H1 (cell line): ENCODE measurements around the gene FAM241A. TPM values are rescaled to one million over a fixed set of nuclear protein-coding genes. Genes with fewer than 3 reads are reported as not detected.

Source experiments
- CTCF ChIA-PET: fragments of 300-600 bp; sonication (Branson Sonifier 250); formaldehyde crosslinking; loops from one replicate; lab custom pipeline; 2021; ENCODE audit not compliant: partially characterized antibody; lab: Charles Lee
- POLR2A ChIA-PET: fragments of 300-600 bp; sonication (Branson Sonifier 250); formaldehyde crosslinking; loops from one replicate; lab custom pipeline; 2021; ENCODE audit warnings: inconsistent platforms; ENCODE audit not compliant: partially characterized antibody; lab: Charles Lee
- DNase-seq, 2 experiments: peaks; one replicate each; pipeline versions ENCODE4 v3.0.0 to v3.0.0-alpha.2; 2010 to 2022; ENCODE audit warnings: low spot score in 2 of 2, low read depth in 1 of 2, mixed read lengths in 1 of 2
- FAIRE-seq: peaks from 2 replicates; lab custom pipeline; 2011; peaks lifted over from hg19 to GRCh38; lab: Jason Lieb, UNC
- H2AFZ ChIP-seq: 2 replicates; pipeline ENCODE4 v1.8.1; 2012; ENCODE audit warnings: low read length, inconsistent platforms
- H2AK5ac ChIP-seq: 2 replicates; pipeline ENCODE4 v1.6.1; 2013; ENCODE audit warnings: low read depth, low read length
- H2BK120ac ChIP-seq: replicated peaks from 2 replicates; pipeline ENCODE3; 2013; ENCODE audit warnings: low read depth, low read length, inconsistent platforms
- H2BK12ac ChIP-seq: 2 replicates; pipeline ENCODE4 v1.6.1; 2013; ENCODE audit warnings: low read depth, low read length
- H2BK15ac ChIP-seq: 2 replicates; pipeline ENCODE4 v1.6.1; 2013; ENCODE audit warnings: low read length
- H2BK20ac ChIP-seq: 2 replicates; pipeline ENCODE4 v1.6.1; 2013; ENCODE audit warnings: low read length
- H2BK5ac ChIP-seq: 2 replicates; pipeline ENCODE4 v1.6.1; 2013; ENCODE audit warnings: low read depth, low read length
- H3K14ac ChIP-seq: 2 replicates; pipeline ENCODE4 v1.6.1; 2013; ENCODE audit warnings: inconsistent platforms; ENCODE audit not compliant: insufficient read length
- H3K18ac ChIP-seq: 2 replicates; pipeline ENCODE4 v1.6.1; 2013; ENCODE audit warnings: low read length; ENCODE audit errors: extremely low read depth
- H3K23ac ChIP-seq: 2 replicates; pipeline ENCODE4 v1.6.1; 2013; ENCODE audit warnings: inconsistent platforms; ENCODE audit not compliant: insufficient read length
- H3K23me2 ChIP-seq: 2 replicates; pipeline ENCODE4 v1.6.1; 2013; ENCODE audit warnings: low read depth, low read length
- H3K27ac ChIP-seq: 2 replicates; pipeline ENCODE4 v1.6.1; 2011; ENCODE audit warnings: low read depth, low read length, inconsistent platforms
- H3K27me3 ChIP-seq, 4 experiments: replicated peaks in 1 of 4; 1 replicate in 1 of 4; 2 replicates in 3 of 4; pipeline versions ENCODE4 v1.6.1 to v1.8.1; 2011 to 2013; ENCODE audit warnings: low read length in 3 of 4, mild to moderate bottlenecking in 3 of 4, inconsistent platforms in 2 of 4, mixed read lengths in 2 of 4, moderate library complexity in 1 of 4; ENCODE audit not compliant: control insufficient read depth in 3 of 4, insufficient read depth in 3 of 4; ENCODE audit errors: extremely low read depth in 1 of 4
- H3K36me3 ChIP-seq, 4 experiments: 2 replicates each; pipeline versions ENCODE4 v1.6.1 to v1.8.1; 2011 to 2013; ENCODE audit warnings: mild to moderate bottlenecking in 4 of 4, low read length in 3 of 4, moderate library complexity in 2 of 4, control low read depth in 1 of 4, inconsistent platforms in 1 of 4; ENCODE audit not compliant: insufficient read depth in 4 of 4, control insufficient read depth in 2 of 4
- H3K4ac ChIP-seq: replicated peaks from 2 replicates; pipeline ENCODE3; 2013; ENCODE audit warnings: low read length, low read depth, mixed read lengths, inconsistent platforms; ENCODE audit not compliant: insufficient read length
- H3K4me1 ChIP-seq, 4 experiments: replicated peaks in 1 of 4; 1 replicate in 1 of 4; 2 replicates in 3 of 4; pipeline versions ENCODE4 v1.6.1 to v1.8.1; 2011 to 2013; ENCODE audit warnings: low read length in 3 of 4, inconsistent platforms in 2 of 4, mixed read lengths in 1 of 4; ENCODE audit not compliant: insufficient read depth in 4 of 4, control insufficient read depth in 3 of 4
- H3K4me2 ChIP-seq, 2 experiments: 2 replicates each; pipeline versions ENCODE4 v1.6.1 to v1.8.1; 2011 to 2013; ENCODE audit warnings: low read depth in 2 of 2, low read length in 2 of 2, control low read depth in 1 of 2, inconsistent platforms in 1 of 2, mild to moderate bottlenecking in 1 of 2; ENCODE audit not compliant: insufficient read depth in 1 of 2
- H3K4me3 ChIP-seq, 4 experiments: fragments of 200-600, 300-600 bp in 1 of 4; sonication (generic), shearing (Covaris generic), sonication (Bioruptor Twin) in 1 of 4; 2 replicates each; pipeline versions ENCODE4 v1.5.1 to v1.8.1; 2011 to 2016; ENCODE audit warnings: low read length in 4 of 4, low read depth in 3 of 4, control low read depth in 2 of 4, inconsistent platforms in 2 of 4, mild to moderate bottlenecking in 2 of 4, mixed read lengths in 1 of 4, moderate library complexity in 1 of 4; ENCODE audit not compliant: insufficient read depth in 2 of 4; ENCODE audit errors: extremely low read depth in 1 of 4
- H3K56ac ChIP-seq: replicated peaks from 2 replicates; pipeline ENCODE3; 2013; ENCODE audit warnings: low read depth, mild to moderate bottlenecking, mixed read lengths, low read length, inconsistent platforms; ENCODE audit not compliant: insufficient read length
- H3K79me1 ChIP-seq: 2 replicates; pipeline ENCODE4 v1.6.1; 2013; ENCODE audit warnings: low read depth, low read length, control low read depth
- H3K79me2 ChIP-seq, 2 experiments: 2 replicates each; pipeline versions ENCODE4 v1.6.1 to v1.8.1; 2012 to 2013; ENCODE audit warnings: low read length in 2 of 2, mild to moderate bottlenecking in 2 of 2, inconsistent platforms in 1 of 2; ENCODE audit not compliant: insufficient read depth in 2 of 2, control insufficient read depth in 1 of 2
- H3K9ac ChIP-seq, 4 experiments: replicated peaks in 1 of 4; 1 replicate in 1 of 4; 2 replicates in 3 of 4; pipeline versions ENCODE4 v1.6.1 to v1.8.1; 2011 to 2013; ENCODE audit warnings: low read depth in 3 of 4, low read length in 3 of 4, control low read depth in 2 of 4, mild to moderate bottlenecking in 2 of 4, moderate library complexity in 2 of 4, inconsistent platforms in 1 of 4; ENCODE audit errors: extremely low read depth in 1 of 4
- H3K9me3 ChIP-seq, 2 experiments: 2 replicates each; pipeline versions ENCODE4 v1.6.1 to v1.8.1; 2012 to 2013; ENCODE audit warnings: mild to moderate bottlenecking in 2 of 2, moderate library complexity in 2 of 2, control low read depth in 1 of 2, inconsistent platforms in 1 of 2, low read depth in 1 of 2, low read length in 1 of 2, mixed read lengths in 1 of 2; ENCODE audit not compliant: insufficient read depth in 2 of 2
- H4K20me1 ChIP-seq, 2 experiments: replicated peaks in 1 of 2; 2 replicates each; pipeline versions ENCODE3 to v1.8.1; 2011 to 2013; ENCODE audit warnings: inconsistent platforms in 2 of 2, low read length in 2 of 2, mild to moderate bottlenecking in 1 of 2; ENCODE audit not compliant: insufficient read depth in 2 of 2, control insufficient read depth in 1 of 2
- H4K5ac ChIP-seq: 2 replicates; pipeline ENCODE4 v1.6.1; 2013; ENCODE audit warnings: low read length, low read depth, mixed read lengths, inconsistent platforms; ENCODE audit not compliant: insufficient read length
- H4K8ac ChIP-seq: 2 replicates; pipeline ENCODE4 v1.8.0; 2013; ENCODE audit warnings: mild to moderate bottlenecking, moderate library complexity, low read length, inconsistent platforms; ENCODE audit not compliant: insufficient read depth; ENCODE audit errors: extremely low read depth
- H4K91ac ChIP-seq: replicated peaks from 2 replicates; pipeline ENCODE3; 2013; ENCODE audit warnings: low read length, mixed read lengths, inconsistent platforms; ENCODE audit not compliant: insufficient read length
- CBX8 ChIP-seq: fragments of 300-800, 300-1000 bp; sonication (generic); IDR thresholded peaks from 2 replicates; pipeline ENCODE4 v1.7.1; 2016; ENCODE audit warnings: low read depth, low read length, borderline replicate concordance
- EZH2 ChIP-seq: fragments of 200-600 bp; sonication (generic); IDR thresholded peaks from 2 replicates; pipeline ENCODE4 v1.7.1; 2012; ENCODE audit warnings: low read depth, mild to moderate bottlenecking, moderate library complexity, low read length, inconsistent platforms; ENCODE audit not compliant: severe bottlenecking
- HDAC2 ChIP-seq, 2 experiments: fragments of 300-600 bp in 1 of 2; sonication (generic) in 1 of 2; IDR thresholded peaks; 2 replicates each; pipeline ENCODE4 v1.6.1; 2011 to 2012; ENCODE audit warnings: low read depth in 2 of 2, low read length in 2 of 2, mild to moderate bottlenecking in 2 of 2, moderate library complexity in 2 of 2, borderline replicate concordance in 1 of 2, inconsistent platforms in 1 of 2
- SAP30 ChIP-seq: fragments of 300-600 bp; sonication (generic); IDR thresholded peaks from 2 replicates; pipeline ENCODE4 v1.7.1; 2012; ENCODE audit warnings: low read length, moderate library complexity, mild to moderate bottlenecking, inconsistent platforms; ENCODE audit not compliant: insufficient read depth, insufficient replicate concordance
- SP4 ChIP-seq: IDR thresholded peaks from 2 replicates; pipeline ENCODE4 v1.6.1; 2012; ENCODE audit warnings: low read length, inconsistent platforms
- WGBS, 2 experiments: shearing (Covaris generic) in 1 of 2; methylation state at CpG; one replicate each; pipeline versions ENCODE4 v1.1.6 to v1.1.7; 2013 to 2015; ENCODE audit warnings: low lambda C conversion rate in 2 of 2, mixed read lengths in 2 of 2, inconsistent platforms in 1 of 2, low coverage in 1 of 2, missing lambda C conversion rate in 1 of 2; ENCODE audit not compliant: insufficient replicate concordance in 2 of 2, insufficient coverage in 1 of 2, insufficient read length in 1 of 2; ENCODE audit errors: extremely low coverage in 1 of 2, missing lambda C conversion rate in 1 of 2; 5-methylcytosine and 5-hydroxymethylcytosine counted together
- polyA plus RNA-seq, 7 experiments: library from polyadenylated mRNA; depleted of rRNA in 3 of 7; stranded (reverse) in 5 of 7; unstranded in 2 of 7; fragments of >200 nt in 5 of 7; fragments of 200-250 nt in 2 of 7; gene quantifications; 1 replicate in 5 of 7; 2 replicates in 1 of 7; 4 replicates in 1 of 7; pipeline versions ENCODE4 v1.2.1 to v1.2.3, GENCODE V29; 2011 to 2013; ENCODE audit warnings: missing spikeins in 2 of 7, mixed read lengths in 2 of 7
- total RNA-seq: library from RNA; stranded (reverse); fragmentation: NEBNext Ultra II Directional; extraction: Animal tissue kit (Norgen Biotek cat#: 25700); gene quantifications from 2 replicates; pipeline ENCODE4 v1.2.1, GENCODE V29; 2021

The FAM241A gene
- total and polyA plus RNA-seq, 2 of the 8 experiments (the other 6 are each of a cell fraction or from before 2014, with no cell fraction given): 0.20 to 0.73 TPM

DNA sequence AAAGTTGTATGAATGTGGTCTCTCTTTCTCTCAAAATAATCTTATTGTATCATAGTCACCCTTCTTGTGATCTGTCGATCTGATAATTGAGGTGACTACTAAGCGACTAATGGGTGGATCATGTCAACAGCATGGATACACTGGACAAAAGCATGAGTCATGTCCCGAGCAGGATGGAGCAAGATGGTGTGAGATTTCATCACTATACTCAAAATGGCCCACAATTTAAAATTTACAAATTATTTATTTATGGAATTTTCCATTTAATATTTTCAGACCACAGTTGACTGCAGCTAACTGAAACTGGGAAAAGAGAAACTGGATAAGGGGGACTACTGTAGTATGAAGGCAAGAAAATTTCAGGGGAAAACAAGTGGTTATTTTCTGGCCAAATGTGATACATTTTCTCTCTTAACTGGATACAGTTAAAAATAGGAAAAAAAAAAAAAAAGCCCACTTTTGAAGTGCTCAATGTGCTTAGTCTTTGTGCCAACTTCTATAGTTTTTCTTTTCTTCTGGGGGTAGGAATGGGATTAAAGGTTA is 25.3 kb downstream of the FAM241A start:
- Histone ChIP-seq H3K9ac (no peak overlapping the region), H3K23ac (no peak overlapping the region), H3K4ac (no peak overlapping the region), H4K8ac (no peak overlapping the region), H4K20me1 (no peaks in the 10 kb centered on the region), H3K27ac (no peak overlapping the region), H2BK20ac (no peak overlapping the region), H2AFZ (no peak overlapping the region), H4K91ac (no peak overlapping the region), H2BK120ac (no peak overlapping the region), H3K4me1 (no peaks in the 10 kb centered on the region), H2BK12ac (no peak overlapping the region), H3K27me3 (no peaks in the 10 kb centered on the region), H3K18ac (no peak overlapping the region), H4K5ac (no peak overlapping the region), H3K36me3 (no peaks in the 10 kb centered on the region), H3K4me2 (no peak overlapping the region), H3K4me3 (no peak overlapping the region), H3K23me2 (no peaks in the 10 kb centered on the region), H2BK5ac (no peak overlapping the region), H3K79me1 (no peaks in the 10 kb centered on the region), H2BK15ac (no peak overlapping the region), H3K79me2 (no peaks in the 10 kb centered on the region), H2AK5ac (no peak overlapping the region), H3K14ac (no peak overlapping the region), H3K9me3 (no peaks in the 10 kb centered on the region), H3K56ac (no peak overlapping the region)
- WGBS, 2 experiments: 76% methylated on average over 3 of the region's 3 CpGs; no CpG with 5 or more reads in 1 of the 2 experiments
- POLR2A ChIA-PET: no interaction called here
- DNase-seq (no peak), FAIRE-seq (no peak)
- CTCF ChIA-PET: no interaction called here
- no peak for TF ChIP-seq EZH2
- TF ChIP-seq SP4: no peak
- no peak for TF ChIP-seq CBX8
- TF ChIP-seq HDAC2 (IDR thresholded peaks at IDR 0.05; ENCODE audit: borderline replicate concordance in 1 of 2, low read depth in 2 of 2, low read length in 2 of 2): no peak
- no peak for TF ChIP-seq SAP30
